GM12865 (cell line): ENCODE results near the gene TNC.

Source experiments
- DNase-seq: peaks from one replicate; pipeline ENCODE4 v3.0.0; 2010; ENCODE audit warnings: low read depth
- H3K4me3 ChIP-seq: 2 replicates; pipeline ENCODE4 v1.5.1; 2011; ENCODE audit warnings: mild to moderate bottlenecking, low read depth, low read length, control low read depth
- CTCF ChIP-seq: IDR thresholded peaks from 2 replicates; pipeline ENCODE4 v1.5.1; 2011; ENCODE audit warnings: low read length, control low read depth, low read depth, inconsistent platforms; ENCODE audit not compliant: insufficient read depth; ENCODE audit errors: missing control alignments

The TNC gene

GRCh38 chr9:115036691-115037090, 81.3 kb downstream of the TNC start:
- H3K4me3 ChIP-seq: no peak overlapping the region
- TF ChIP-seq CTCF: no peak
- peak; percentile 23 for DNase-seq

GRCh38 chr9:115035841-115036612, 81.9 kb downstream of the TNC start:
- H3K4me3 ChIP-seq: no peak overlapping the region
- DNase-seq: peak; percentile 85
- no peak for TF ChIP-seq CTCF

- no peak for DNase-seq
- no peak overlapping the region for H3K4me3 ChIP-seq
- TF ChIP-seq CTCF: no peak
Measured at GRCh38 chr9:115034801-115035200, 83.2 kb downstream of the TNC start.

GRCh38 chr9:115033800-115034199, 84.2 kb downstream of the TNC start:
- TF ChIP-seq CTCF: no peak
- DNase-seq: no peak
- H3K4me3 ChIP-seq: no peak overlapping the region

- H3K4me3 ChIP-seq: no peak overlapping the region
- no peak for DNase-seq
- TF ChIP-seq CTCF: no peak
Measured at GRCh38 chr9:115032296-115032695, 85.7 kb downstream of the TNC start.

GRCh38 chr9:115030006-115030405, 88.0 kb downstream of the TNC start:
- TF ChIP-seq CTCF: no peak
- no peak overlapping the region for H3K4me3 ChIP-seq
- no peak for DNase-seq

GRCh38 chr9:115025721-115026120, 92.2 kb downstream of the TNC start:
- H3K4me3 ChIP-seq: no peak overlapping the region
- DNase-seq: no peak
- no peak for TF ChIP-seq CTCF
